BLaER1 treated with 17β-estradiol and CSF1 and Interleukin-3, amounts not matched to agents 10 nM and 100 nM (cell line): ENCODE data around the gene ST6GALNAC2.
"Not testable (repeated sequence)": the region's sequence is repeated elsewhere in the genome, so short reads cannot be mapped to it uniquely, and the experiment has no call there.

Source experiments
- H3K27ac ChIP-seq, 11 experiments: shearing (Covaris generic); formaldehyde crosslinking; 2 replicates each; pipeline ENCODE4 v1.8.1; 2022
- H3K27me3 ChIP-seq, 11 experiments: shearing (Covaris generic); formaldehyde crosslinking; 2 replicates each; pipeline ENCODE4 v1.8.1; 2022
- H3K36me3 ChIP-seq, 11 experiments: shearing (Covaris generic); formaldehyde crosslinking; 2 replicates each; pipeline ENCODE4 v1.8.1; 2022
- H3K4me1 ChIP-seq, 10 experiments: shearing (Covaris generic); formaldehyde crosslinking; 2 replicates each; pipeline ENCODE4 v1.8.1; 2022
- H3K4me2 ChIP-seq, 11 experiments: shearing (Covaris generic); formaldehyde crosslinking; 2 replicates each; pipeline ENCODE4 v1.8.1; 2022
- H3K4me3 ChIP-seq, 10 experiments: shearing (Covaris generic); formaldehyde crosslinking; 2 replicates each; pipeline ENCODE4 v1.8.1; 2022
- H3K9ac ChIP-seq, 11 experiments: shearing (Covaris generic); formaldehyde crosslinking; 2 replicates each; pipeline ENCODE4 v1.8.1; 2022
- H3K9me3 ChIP-seq, 11 experiments: shearing (Covaris generic); formaldehyde crosslinking; replicated peaks in 1 of 11; 2 replicates each; pipeline ENCODE4 v1.8.1; 2022
- H4K20me1 ChIP-seq, 11 experiments: shearing (Covaris generic); formaldehyde crosslinking; 2 replicates each; pipeline ENCODE4 v1.8.1; 2022
- Cebpa-rat ChIP-seq, 11 experiments: shearing (Covaris generic); IDR thresholded peaks; 2 replicates each; pipeline ENCODE4 v1.8.1; 2022

The ST6GALNAC2 gene

DNA sequence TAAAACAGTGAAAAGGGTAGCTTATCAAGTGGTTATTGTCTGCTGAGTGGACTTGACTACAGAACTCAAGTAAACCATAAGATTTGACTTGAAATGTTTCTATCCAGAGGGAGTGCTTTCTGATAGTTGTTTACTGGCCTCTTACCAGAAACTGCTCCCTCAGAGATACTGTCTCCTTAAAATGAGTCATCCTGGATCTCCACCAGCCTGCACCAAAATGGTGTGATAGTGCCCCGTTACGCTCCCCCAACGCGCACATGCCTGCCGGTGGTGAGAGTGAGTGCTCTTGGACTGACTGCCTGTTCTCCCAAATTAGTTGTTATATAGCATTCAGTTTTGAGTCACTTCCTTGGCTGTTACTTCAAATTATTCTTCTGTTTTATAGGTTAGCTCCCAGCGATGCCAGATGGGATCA, 22.9 kb downstream of the ST6GALNAC2 start:
- TF ChIP-seq Cebpa-rat (IDR thresholded peaks at IDR 0.05), result no peak
- H3K4me2 ChIP-seq, result peak overlapping the region in 7 of 11 experiments; percentile 21 to 95 (median 55); a peak in 13 of 22 replicates
- H3K9me3 ChIP-seq, result no peaks in the 10 kb centered on the region
- no peak overlapping the region for H3K27ac ChIP-seq
- H3K4me3 ChIP-seq, result no peak overlapping the region
- peaks cover 81 to 97% (median 93%) of the 10 kb centered on the region in 11 experiments for H4K20me1 ChIP-seq
- H3K9ac ChIP-seq, result peak overlapping the region in 1 of 11 experiments; percentile 3; a peak in 2 of 22 replicates
- H3K4me1 ChIP-seq, result peaks cover 50 to 76% (median 63%) of the 10 kb centered on the region in 10 experiments
- H3K27me3 ChIP-seq, result peaks cover 0 to 5% (median 0%) of the 10 kb centered on the region in 11 experiments; a peak in 1 of 22 replicates
- peaks cover 50 to 90% (median 81%) of the 10 kb centered on the region in 11 experiments for H3K36me3 ChIP-seq

DNA sequence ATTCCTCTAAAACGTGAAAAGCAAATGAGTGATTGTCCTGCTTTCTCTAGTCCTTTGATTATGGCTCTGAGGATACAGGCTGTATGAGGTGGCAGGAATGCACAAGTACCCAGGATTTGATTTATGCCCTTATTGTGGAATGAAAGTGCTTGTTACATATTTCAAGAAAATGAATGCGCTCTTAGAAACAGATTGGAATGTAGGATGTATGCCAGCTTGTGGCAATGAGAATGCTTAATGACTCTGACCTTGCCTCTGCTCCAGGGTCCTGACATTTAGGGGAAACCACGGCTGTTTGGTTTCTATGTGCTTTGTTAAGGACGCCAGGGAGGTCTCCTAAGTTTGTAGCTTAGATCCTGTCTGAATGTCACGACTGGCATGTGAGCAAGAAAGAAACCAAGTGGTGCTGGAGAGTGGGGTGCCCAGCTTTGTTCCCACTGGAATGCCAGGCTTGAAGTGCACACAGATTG, 23.8 kb downstream of the ST6GALNAC2 start:
- H3K4me1 ChIP-seq, result peaks cover 46 to 69% (median 57%) of the 10 kb centered on the region in 10 experiments
- H3K27me3 ChIP-seq, result no peaks in the 10 kb centered on the region
- H3K36me3 ChIP-seq, result peaks cover 46 to 84% (median 76%) of the 10 kb centered on the region in 11 experiments
- no peak overlapping the region for H3K27ac ChIP-seq
- H3K4me2 ChIP-seq, result peak overlapping the region; percentile 78 to 96 (median 90); a peak in 21 of 22 replicates
- peak overlapping the region in 7 of 11 experiments; percentile 13 to 99 (median 93); a peak in 7 of 22 replicates for H3K9ac ChIP-seq
- peaks cover 73 to 88% (median 84%) of the 10 kb centered on the region in 11 experiments for H4K20me1 ChIP-seq
- no peaks in the 10 kb centered on the region for H3K9me3 ChIP-seq
- H3K4me3 ChIP-seq, result peak overlapping the region in 1 of 10 experiments; percentile 4; a peak in 1 of 20 replicates
- no peak for TF ChIP-seq Cebpa-rat (IDR thresholded peaks at IDR 0.05)

- Histone ChIP-seq H3K4me1 (peaks cover 47 to 69% (median 58%) of the 10 kb centered on the region in 10 experiments), H3K27me3 (no peaks in the 10 kb centered on the region), H3K9ac (peak overlapping the region in 10 of 11 experiments; percentile 13 to 99 (median 94); a peak in 12 of 22 replicates), H3K9me3 (no peaks in the 10 kb centered on the region), H4K20me1 (peaks cover 68 to 83% (median 79%) of the 10 kb centered on the region in 11 experiments), H3K27ac (peak overlapping the region in 2 of 11 experiments; percentile 11 to 99; a peak in 1 of 22 replicates), H3K4me3 (peak overlapping the region in 4 of 10 experiments; percentile 81 to 90 (median 86); a peak in 3 of 20 replicates), H3K4me2 (peak overlapping the region; percentile 78 to 96 (median 90); a peak in 21 of 22 replicates), H3K36me3 (peaks cover 41 to 79% (median 72%) of the 10 kb centered on the region in 11 experiments)
- no peak for TF ChIP-seq Cebpa-rat (IDR thresholded peaks at IDR 0.05)
Measured at GRCh38 chr17:76561332-76561731, 24.3 kb downstream of the ST6GALNAC2 start.

- peaks cover 36 to 74% (median 67%) of the 10 kb centered on the region in 11 experiments for H3K36me3 ChIP-seq
- no peaks in the 10 kb centered on the region for H3K9me3 ChIP-seq
- peaks cover 63 to 78% (median 74%) of the 10 kb centered on the region in 11 experiments for H4K20me1 ChIP-seq
- peak overlapping the region; percentile 78 to 96 (median 90) for H3K4me2 ChIP-seq
- peaks cover 46 to 69% (median 59%) of the 10 kb centered on the region in 10 experiments for H3K4me1 ChIP-seq
- peak overlapping the region in 7 of 10 experiments; percentile 77 to 97 (median 86); a peak in 8 of 20 replicates for H3K4me3 ChIP-seq
- no peak for TF ChIP-seq Cebpa-rat (IDR thresholded peaks at IDR 0.05)
- peak overlapping the region in 3 of 11 experiments; percentile 11 to 99 (median 97); a peak in 2 of 22 replicates for H3K27ac ChIP-seq
- H3K27me3 ChIP-seq, result no peaks in the 10 kb centered on the region
- peak overlapping the region in 10 of 11 experiments; percentile 26 to 99 (median 94); a peak in 17 of 22 replicates for H3K9ac ChIP-seq
Measured at GRCh38 chr17:76560877-76561221, 24.8 kb downstream of the ST6GALNAC2 start.

- TF ChIP-seq Cebpa-rat (IDR thresholded peaks at IDR 0.05), result no peak
- Histone ChIP-seq H3K4me1 (peaks cover 46 to 68% (median 63%) of the 10 kb centered on the region in 10 experiments), H3K4me3 (peak overlapping the region in 9 of 10 experiments; percentile 77 to 97 (median 84); a peak in 13 of 20 replicates), H3K9me3 (no peaks in the 10 kb centered on the region), H3K27me3 (no peaks in the 10 kb centered on the region), H3K36me3 (peaks cover 30 to 68% (median 61%) of the 10 kb centered on the region in 11 experiments), H3K4me2 (peak overlapping the region; percentile 78 to 96 (median 90)), H3K9ac (peak overlapping the region; percentile 36 to 99 (median 95); a peak in 21 of 22 replicates), H4K20me1 (peaks cover 57 to 72% (median 68%) of the 10 kb centered on the region in 11 experiments), H3K27ac (peak overlapping the region in 6 of 11 experiments; percentile 6 to 99 (median 98); a peak in 9 of 22 replicates)
Measured at GRCh38 chr17:76560036-76560876, 25.4 kb downstream of the ST6GALNAC2 start.

GRCh38 chr17:76559460-76559859, 26.2 kb downstream of the ST6GALNAC2 start:
- peak overlapping the region in 8 of 11 experiments; percentile 6 to 99 (median 96); a peak in 12 of 22 replicates for H3K27ac ChIP-seq
- H3K27me3 ChIP-seq, H3K9me3 ChIP-seq: not testable (repeated sequence)
- H3K4me3 ChIP-seq, result peak overlapping the region in 9 of 10 experiments; percentile 77 to 97 (median 84); a peak in 18 of 20 replicates
- H3K36me3 ChIP-seq, result peaks cover 22 to 60% (median 53%) of the 10 kb centered on the region in 11 experiments
- H4K20me1 ChIP-seq, result peaks cover 49 to 64% (median 60%) of the 10 kb centered on the region in 11 experiments
- peak overlapping the region; percentile 88 to 99 (median 95); a peak in 21 of 22 replicates for H3K9ac ChIP-seq
- H3K4me2 ChIP-seq, result peak overlapping the region; percentile 78 to 96 (median 90)
- peaks cover 53 to 75% (median 69%) of the 10 kb centered on the region in 10 experiments for H3K4me1 ChIP-seq

DNA sequence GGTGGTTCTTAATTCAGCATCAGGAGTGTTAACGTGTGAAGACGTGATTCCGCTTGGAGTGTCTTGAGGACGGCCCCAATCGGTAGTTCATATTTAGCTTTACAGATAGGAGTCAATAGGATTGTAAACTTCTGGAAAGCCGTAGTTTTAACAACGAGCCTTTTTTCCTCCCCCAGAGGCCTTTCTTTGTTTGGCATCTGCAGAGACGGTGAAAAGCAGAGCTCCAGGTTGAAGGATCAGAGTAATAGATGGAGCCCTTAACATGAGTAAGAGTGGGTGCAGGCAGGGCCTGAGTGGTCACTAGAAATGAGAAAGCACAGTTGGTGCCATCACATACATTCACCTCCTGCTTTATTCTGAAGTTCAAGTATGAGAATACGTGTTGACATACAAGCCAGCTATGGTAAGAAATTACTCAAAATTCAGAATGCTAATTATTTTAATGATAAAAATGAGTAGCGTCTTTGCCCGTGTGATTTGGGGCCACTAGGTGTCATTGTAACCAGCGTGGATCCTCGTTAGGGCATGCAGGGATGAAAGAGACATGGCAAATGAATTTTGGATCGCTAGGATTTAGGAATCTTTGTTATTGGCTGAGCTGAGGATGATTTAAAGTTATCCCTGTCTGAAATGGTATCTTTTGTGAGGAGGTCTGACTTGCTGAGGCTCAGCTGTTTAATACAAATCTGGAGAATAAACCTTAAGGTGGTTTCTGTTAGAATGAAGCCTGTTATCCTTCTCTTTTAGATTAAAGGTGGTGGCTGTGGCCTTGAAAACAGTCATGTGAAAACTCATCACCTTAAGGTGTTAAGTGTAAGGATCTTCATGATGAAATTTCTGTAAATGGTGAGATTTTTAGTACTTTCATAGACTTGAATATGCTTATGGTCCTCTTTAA, 27.2 kb downstream of the ST6GALNAC2 start:
- peak overlapping the region; percentile 78 to 96 (median 90) for H3K4me2 ChIP-seq
- peaks cover 20 to 50% (median 44%) of the 10 kb centered on the region in 11 experiments for H3K36me3 ChIP-seq
- H3K27ac ChIP-seq, result peak overlapping the region; percentile 87 to 99 (median 95)
- H3K9ac ChIP-seq, result peak overlapping the region; percentile 88 to 99 (median 95)
- no peaks in the 10 kb centered on the region for H3K9me3 ChIP-seq
- H3K4me1 ChIP-seq, result peaks cover 63 to 83% (median 77%) of the 10 kb centered on the region in 10 experiments
- no peak for TF ChIP-seq Cebpa-rat (IDR thresholded peaks at IDR 0.05)
- H3K4me3 ChIP-seq, result peak overlapping the region; percentile 77 to 97 (median 83)
- H3K27me3 ChIP-seq, result no peaks in the 10 kb centered on the region
- peaks cover 42 to 54% (median 50%) of the 10 kb centered on the region in 11 experiments for H4K20me1 ChIP-seq
